SHP77 (cell line): ENCODE results near the gene MARS1.
"Not testable (repeated sequence)": the region's sequence is repeated elsewhere in the genome, so short reads cannot be mapped to it uniquely, and the experiment has no call there.

Experiments used
- DNase-seq, 2 experiments: peaks; one replicate each; lab custom pipeline; 2025; lab: John Stamatoyannopoulos, UW

The MARS1 gene

GRCh38 chr12:57551637-57552305 lies 63.9 kb downstream of the MARS1 start:
- no peak for DNase-seq

DNA sequence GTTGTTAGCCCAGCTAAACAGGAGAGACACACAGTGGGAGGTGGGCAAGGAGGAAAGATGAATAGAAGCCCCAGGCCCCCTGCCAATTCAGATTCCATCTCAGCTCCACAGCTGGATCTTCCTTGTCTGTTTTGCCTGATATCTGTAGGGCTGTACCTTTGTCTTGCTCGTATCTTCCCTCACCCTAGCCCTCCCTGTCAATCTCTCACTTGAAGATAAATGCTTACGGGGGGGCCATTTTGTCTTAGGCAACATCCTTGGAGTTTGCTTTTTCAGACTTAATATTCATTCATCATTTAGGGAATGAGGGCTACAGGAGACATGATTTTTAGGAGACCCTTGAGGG lies 64.4 kb downstream of the MARS1 start:
- DNase-seq: no peak

- DNase-seq: no peak
Observed at GRCh38 chr12:57552835-57553313, 65.0 kb downstream of the MARS1 start.

GRCh38 chr12:57553343-57554202 lies 65.7 kb downstream of the MARS1 start:
- DNase-seq: no peak

DNA sequence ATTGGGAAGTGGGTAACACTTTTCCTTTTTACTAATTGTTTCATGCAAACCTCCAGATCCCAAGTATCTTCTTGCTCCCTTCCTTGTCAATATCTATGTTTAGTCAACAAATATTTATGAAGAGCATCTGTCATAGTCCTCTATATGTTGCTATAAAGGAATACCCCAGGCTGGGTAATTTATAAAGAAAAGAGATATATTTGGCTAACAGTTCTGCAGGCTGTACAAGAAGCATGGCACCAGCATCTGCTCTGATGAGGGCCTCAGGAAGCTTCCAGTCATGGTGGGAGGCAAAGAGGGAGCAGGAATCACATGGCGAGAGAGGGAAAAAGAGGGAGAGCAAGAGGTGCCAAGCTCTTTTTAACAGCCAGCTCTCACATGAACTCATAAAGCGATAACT lies 66.6 kb downstream of the MARS1 start:
- no peak for DNase-seq

- no peak for DNase-seq
Observed at GRCh38 chr12:57554897-57555296, 67.0 kb downstream of the MARS1 start.

GRCh38 chr12:57558864-57559263 lies 71.0 kb downstream of the MARS1 start:
- DNase-seq: no peak

- DNase-seq: no peak
Observed at GRCh38 chr12:57560516-57560915, 72.6 kb downstream of the MARS1 start.

GRCh38 chr12:57561117-57561516 lies 73.2 kb downstream of the MARS1 start:
- not testable (repeated sequence) for DNase-seq

DNA sequence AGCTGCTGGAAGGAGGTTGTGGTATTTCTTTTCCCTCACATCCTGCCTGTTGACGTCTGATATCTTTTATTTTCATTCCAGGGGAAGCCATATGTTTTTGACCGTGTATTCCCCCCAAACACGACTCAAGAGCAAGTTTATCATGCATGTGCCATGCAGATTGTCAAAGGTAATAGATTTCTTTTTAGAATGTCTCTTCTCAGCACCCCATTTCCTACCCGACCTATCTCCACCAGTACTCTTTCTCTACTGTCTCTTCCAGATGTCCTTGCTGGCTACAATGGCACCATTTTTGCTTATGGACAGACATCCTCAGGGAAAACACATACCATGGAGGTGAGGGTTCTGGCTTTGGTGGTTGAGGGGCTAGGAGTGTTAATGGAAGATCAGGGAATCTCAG lies 75.5 kb downstream of the MARS1 start:
- DNase-seq: no peak

- DNase-seq: no peak
Observed at GRCh38 chr12:57564178-57564740, 76.4 kb downstream of the MARS1 start.
